NCI-H187 treated with DMSO at 0.1 percent for 48 hours (cell line): ENCODE measurements around the gene ACKR4.
"Not testable (repeated sequence)": the region's sequence is repeated elsewhere in the genome, so short reads cannot be mapped to it uniquely, and the experiment has no call there.

Source experiments
- DNase-seq: peaks from one replicate; lab custom pipeline; 2025; lab: John Stamatoyannopoulos, UW

The ACKR4 gene

DNA sequence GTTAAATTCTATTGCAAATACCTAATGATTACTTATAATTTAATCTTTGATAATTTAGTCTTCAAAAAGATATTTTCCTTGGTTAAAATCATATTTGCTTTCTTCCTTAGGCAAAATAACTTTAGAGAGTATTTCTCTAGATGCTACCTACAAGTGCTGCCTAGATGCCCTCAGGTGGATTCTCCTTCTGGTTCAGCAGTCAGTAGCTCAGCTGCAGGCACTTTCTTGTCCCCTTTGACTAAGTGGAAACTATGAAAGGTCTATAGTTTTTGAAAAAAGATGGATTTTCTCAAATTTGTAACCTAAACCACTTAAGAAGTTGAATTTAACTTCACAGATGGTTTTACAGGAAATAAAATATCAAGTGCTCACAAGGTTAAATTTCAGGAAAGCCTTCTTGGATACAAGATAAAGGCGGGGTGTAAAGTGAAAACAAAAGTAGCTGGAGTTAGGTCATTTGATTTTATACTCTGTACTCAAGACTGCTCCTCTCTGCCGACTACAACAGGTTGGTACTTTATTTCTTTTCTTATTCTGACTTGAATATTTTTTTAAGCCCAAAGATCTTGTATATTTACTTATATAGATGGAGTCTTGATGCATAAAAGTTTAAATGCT, at the start of gene ACKR4:
ACKR4 (plus strand) TSS at position 455 of the 618 bp plus-strand sequence. CDS start 3,128 bp downstream, outside the sequence.
- DNase-seq, result no peak

DNA sequence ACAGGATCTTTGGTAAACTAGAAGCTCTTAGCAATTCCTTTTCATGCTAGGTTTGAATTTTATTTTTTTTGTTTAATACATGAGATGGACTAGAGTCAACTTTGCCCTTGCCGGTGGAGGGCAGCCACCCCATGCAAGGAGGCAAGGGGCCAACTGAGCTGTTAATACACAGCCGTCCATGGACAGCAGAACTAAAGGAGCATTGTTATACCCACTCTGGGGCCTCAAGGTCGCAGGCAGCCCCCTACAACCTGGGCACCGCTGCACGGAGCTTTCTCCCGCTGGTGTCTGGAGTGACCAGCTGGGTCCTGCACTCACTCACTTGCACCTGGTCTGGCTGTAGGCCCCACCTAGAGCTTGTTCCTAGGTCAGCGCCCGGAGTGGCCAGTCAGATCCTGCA, 47.9 kb upstream of the ACKR4 start:
- no peak for DNase-seq

DNA sequence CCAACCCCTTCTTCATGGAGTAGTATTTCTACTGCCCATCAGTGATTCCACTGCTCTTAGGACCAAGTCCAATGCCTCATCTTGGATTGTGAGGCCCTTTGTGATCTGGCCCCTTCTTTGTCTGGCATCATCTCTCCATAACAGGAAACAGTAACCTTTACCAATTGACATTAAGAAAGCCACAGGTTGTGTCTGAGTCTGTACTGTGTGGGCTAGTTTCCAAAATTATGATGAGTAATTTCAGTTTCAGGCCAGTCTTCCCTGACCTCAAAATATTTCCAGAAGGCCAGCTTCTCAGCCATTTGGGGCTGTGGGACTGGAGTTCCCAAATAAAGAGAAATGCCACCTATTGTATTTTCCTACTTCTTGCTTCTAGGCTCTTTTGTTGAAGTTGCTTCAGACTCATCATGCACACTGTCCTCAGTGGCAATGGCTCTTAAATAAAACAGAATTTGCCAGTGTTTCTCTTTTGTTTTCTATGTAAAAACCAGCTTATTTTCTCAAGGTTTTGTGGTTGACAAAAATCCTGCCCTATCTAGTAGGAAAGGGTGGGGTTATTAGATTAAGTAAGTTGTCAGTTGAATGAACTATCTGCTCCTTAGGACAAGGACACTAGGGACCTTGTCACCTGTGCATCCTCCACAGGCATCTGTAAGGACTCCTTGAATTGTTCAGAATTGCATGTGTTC, 47.0 kb upstream of the ACKR4 start:
- no peak for DNase-seq

DNA sequence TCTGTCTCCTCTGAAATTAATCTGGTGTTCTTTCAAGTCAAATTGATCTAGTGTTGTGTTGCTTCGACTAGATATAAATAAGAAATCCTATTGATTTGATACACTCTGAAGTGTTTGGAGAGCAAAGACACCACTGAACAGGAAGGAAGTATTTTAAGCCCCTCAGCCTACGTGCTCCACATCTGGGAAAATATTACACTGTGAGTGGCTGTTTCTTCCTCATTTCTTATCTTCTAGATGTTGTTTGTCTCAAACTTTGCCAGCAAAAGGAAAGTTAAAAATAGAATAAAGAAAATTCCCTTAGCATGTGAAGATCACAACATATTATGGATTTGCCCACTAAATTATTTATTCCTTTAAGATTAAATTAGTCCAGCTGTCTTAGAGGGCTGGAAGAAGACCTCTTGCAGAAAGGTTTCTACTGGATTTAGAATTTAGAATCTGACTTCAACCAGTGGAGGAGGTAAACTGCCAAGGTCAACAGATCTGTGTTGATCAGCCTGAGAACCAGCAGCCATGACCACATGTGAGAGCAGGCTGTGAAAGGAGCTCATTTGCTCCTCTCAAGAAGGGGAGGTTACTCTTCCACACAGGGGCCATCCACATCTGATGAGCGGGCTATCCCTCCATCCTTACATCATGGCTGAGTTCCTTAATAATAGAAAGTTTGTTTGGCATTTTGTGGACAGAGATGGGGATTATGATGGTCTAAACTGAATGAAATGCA, 46.3 kb upstream of the ACKR4 start:
- no peak for DNase-seq

DNA sequence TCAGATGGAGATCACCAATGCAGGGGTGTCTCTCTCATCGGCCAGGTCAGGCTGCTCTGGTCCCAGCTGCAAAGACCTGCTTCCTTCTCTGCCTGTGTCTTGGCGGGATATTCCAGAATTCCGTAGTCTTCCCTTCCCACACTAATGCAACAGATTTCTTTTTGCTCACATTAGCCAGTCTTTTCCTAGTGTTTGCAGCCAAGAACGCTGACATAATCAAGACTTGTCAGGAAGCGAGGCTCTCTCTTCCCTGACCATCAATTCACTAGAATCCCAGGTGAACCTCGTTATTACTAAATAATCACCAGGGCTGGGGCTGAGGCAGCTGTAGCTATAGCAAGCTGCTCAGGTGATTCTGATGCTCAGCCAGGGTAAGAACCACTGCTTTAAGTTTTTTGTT, 43.2 kb upstream of the ACKR4 start:
- no peak for DNase-seq

DNA sequence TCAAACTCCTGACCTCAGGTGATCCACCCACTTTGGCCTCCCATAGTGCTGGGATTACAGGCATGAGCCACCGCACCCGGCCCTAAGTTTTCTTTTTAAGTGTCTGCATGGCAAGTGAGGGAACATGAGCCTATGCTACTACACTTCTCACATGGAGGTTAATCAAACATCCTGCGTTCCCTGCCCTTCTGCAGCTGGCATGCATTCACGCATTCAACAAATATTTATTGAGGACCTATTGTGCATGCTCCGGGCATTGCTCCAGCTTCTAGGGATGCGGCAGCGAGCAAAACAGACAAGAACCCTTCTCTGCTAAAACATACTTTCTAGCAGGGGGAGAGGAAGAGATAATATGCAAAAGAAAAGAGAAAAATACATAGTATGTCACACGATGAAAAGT, 42.6 kb upstream of the ACKR4 start:
- DNase-seq, result no peak

DNA sequence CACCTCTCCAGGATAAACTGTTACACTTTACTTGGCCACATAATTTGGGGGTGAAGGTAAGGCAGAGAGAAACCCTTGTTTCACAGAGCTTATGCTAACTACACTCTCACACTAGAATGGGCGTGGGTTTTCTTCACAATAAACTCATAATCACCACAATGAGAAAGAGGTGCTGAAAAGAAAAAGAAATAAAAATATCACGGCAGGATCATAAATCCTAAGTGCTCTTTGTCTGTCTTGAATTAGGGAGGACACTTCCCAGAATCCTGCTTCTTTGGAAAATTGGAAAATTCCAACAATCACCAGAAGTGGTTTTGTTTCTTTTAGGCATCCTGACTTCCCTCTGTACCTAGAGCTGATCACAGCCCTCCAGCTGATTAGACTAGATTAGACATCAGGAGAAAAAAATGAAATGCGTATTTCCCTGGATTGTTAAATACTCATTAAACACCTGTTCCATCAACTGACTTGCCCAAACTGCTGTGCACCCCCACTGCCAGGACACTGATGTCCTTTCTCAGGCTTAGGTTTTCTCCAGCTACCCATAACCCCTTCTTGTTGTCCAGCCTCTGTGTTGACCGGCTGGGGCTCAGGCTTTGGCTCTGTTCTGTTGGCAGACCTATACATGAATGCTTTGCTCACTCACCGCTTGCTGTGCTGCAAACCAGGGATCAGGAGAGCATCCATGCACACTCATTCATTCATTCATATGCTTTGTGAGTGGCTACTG, 41.6 kb upstream of the ACKR4 start:
- DNase-seq, result no peak

DNA sequence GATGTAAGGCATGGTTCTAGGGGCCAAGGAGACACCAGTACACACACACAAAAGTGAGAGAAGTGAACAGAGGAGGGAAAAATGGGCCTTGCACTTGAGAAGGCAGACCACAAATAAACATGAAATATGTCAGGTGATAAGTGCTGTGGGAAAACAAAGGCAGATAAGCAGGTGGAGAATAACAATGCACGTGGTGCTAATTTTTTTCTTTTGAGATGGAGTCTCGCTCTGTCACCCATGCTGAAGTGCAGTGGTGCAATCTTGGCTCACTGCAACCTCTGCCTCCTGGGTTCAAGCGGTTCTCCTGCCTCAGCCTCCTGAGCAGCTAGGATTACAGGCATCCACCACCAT, 41.1 kb upstream of the ACKR4 start:
- not testable (repeated sequence) for DNase-seq

DNA sequence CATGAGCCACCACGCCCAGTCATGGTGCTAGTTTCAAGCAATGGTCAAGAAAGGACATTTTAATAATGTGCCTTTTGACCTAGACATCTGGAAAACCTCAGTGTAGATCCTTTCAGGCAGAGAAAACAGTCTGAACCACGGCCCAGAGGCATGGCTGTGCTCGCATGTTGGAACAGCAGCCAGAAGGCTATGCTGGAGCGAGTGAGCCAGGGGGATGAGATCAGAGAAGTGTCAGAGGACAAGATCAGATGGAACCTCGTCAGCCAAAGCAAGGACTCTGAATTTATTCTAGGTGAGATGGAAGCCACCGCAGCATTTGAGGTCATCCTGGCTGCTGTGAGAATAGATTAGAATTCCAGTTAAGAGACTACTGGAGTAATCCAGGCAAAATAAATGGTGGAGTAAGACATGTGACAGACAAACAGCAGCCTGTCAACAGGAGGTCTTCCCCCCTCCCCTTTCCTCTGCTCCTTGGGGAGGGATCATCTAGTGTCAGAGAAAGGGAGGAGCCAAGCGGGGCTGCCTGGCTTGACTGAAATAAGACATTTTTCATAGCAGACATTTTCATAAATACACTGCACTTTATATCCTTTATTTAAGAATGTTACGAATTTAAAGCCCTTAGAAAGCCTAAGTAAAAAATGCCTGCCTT, 40.4 kb upstream of the ACKR4 start:
- no peak for DNase-seq

DNA sequence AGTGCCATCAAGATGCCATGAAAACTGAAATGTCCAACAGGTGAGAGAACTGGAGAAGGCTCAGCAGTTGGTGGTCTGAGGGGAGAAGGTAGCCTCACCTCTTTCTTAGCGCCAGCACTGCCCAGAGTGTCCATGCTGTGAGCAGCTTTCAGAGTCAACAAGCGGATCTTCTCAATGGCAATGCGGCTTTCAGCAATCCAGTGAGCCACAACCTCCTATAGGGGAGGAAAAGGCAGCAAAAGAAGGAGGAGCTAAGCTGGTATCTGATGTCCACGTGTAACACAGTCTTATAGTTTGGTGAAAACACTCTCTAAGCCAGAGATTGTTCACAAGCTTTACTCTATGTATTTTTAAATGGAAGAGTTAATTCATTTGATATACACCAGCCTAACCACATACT, 36.1 kb upstream of the ACKR4 start:
- DNase-seq, result peak; percentile 90

DNA sequence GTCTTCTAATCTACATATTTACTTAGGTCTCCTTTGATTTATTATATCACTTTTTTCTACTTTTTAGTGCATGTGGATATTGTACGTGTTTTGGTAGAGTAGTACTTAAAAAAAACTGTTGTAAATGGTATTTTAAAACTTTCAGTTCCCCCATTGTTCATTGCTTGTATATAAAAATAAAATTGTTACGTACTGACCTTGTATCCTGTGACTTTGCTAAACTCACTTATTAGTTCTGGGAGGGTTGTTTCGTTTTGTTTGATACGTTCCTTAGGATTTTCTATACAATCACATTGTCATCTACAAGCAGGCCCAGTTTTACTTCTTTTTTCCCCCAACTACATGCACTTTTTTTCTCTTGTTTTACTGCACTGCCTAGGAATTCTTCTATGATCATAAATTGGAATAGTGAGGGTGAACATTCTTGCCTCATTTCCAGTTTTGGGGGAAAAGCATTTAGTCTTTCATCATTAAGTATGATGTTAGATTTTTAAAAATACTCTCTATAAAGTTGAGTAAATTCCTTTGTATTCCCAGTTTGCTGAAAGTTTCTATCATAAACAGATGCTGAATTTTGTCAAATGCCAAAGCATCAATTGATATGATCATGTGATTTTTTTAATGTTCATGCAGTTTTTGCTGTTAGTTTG, 33.5 kb upstream of the ACKR4 start:
- DNase-seq, result no peak

DNA sequence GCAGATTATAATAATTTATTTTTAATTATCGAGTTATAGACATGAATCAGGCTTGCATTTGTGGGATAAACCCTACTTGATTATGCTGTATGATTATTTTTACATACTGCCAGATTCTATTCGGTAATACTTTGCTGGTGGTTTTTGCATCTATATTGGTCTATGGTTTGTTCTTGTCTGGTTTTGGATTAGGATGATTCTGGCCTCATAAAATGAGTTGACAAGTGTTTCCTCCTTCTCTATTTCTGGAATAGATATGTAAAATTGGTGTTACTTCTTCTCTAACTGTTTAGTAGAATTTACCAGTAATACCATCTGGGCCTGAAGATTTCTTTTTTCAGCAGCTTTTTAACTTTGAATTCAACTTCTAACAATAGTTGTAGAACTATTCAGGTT, 33.0 kb upstream of the ACKR4 start:
- no peak for DNase-seq

DNA sequence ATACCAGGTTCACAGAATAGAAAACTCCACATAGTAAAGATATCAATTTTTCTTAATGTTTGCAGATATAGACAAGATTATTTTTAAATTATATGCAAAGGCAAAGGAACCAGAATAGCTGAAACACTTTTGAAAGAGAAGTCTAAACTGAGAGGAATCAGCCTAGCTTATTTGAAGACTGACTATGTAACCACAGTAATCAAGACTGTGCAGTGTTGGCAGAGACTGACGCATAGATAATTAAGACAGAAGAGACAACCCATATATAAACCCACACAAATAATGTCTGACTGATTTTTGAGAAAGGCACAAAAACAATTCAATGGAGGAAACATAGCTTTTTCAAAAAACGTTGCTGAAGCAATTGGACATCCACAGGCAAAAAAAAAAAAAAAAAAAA, 28.6 kb upstream of the ACKR4 start:
- no peak for DNase-seq

DNA sequence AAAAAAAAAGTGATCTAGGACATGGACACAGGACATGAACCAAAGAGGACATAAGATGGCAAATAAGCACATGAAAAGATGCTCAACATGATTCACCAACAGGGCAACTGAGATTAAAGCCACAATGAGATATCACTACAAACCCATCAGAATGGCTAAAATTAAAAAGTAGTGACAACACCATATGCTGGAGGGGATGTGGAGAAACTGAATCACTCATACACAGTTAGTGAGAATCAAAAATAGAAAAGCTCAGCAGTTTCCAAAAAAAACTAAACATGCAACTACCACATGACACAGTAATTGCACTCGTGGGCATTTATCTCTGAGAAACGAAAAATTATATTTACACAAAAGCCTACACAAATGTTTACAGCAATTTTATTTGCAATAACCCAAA, 27.9 kb upstream of the ACKR4 start:
- DNase-seq, result no peak

DNA sequence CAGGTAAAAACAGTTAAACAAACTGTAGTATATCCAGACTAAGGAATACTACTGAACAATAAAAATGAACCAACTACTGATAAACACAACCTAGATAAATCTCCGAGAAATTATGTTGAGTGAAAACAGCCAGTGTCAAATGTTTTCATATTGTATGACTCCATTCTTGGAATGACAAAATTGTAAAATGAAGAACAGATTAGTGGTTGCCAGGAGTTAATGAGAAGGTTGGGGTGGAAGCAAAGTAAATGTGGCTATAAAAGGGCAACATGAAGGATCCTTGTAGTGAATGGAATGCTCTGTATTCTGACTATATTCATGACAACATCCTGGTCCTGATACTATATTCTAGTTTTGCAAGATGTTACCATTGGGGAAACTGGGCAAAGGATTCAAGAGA, 27.5 kb upstream of the ACKR4 start:
- no peak for DNase-seq

DNA sequence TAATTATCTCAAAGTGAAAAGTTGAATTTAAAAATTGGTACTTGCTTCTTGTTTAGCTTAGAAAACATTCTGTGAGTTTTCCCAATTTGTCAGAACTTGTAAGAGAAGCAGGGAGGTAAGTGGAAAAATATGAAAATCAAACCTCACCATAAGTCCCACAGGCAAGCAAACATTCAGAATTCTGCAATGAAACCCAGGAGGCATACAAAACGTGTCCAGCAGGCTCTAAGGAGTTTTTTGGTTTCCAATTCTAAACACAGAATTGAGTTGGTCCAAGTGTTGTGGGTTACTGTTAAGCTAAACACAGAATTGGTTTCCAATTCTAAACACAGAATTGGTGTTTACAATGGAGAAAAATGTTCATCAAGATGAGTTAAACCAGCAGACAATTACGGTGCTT, 27.1 kb upstream of the ACKR4 start:
- no peak for DNase-seq

DNA sequence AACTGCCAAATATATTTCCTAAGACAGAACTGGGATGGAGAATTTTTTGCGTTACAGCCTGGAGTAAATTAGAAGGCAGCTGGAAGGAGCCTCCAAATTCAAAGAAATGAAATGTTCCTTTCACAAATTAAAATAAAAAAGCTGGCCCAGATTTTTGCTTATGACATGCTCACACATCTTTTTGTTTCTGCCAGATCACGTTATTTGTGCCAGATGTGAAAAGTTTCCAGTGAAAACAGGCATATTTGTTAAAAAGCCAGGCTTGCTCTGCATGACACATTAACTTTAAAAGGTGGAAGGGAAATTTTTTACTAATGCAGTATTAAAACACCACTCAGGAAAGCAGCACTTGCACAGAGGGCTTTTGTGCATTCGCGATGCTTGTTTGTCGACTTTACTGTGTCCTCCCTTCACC, 23.3 kb upstream of the ACKR4 start:
- DNase-seq, result no peak

DNA sequence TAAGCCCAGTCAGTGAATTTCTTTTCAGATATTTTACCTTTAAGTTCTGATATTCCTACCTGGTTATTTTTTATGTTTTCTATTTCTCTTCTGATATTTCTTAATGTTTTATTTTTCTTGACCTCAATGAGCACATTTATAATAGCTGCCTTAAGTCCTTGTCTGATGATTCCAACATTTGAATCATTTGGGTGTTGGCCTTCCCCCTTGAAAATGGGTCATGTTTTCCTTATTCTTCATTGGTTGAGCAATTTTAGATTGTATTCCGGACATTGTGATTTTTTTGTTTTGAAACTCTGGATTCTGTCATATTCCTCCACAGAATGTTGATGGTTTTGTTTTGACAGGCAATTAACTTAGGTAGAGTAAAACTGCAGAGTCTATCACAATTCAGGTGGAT, 9.7 kb upstream of the ACKR4 start:
- DNase-seq, result no peak

DNA sequence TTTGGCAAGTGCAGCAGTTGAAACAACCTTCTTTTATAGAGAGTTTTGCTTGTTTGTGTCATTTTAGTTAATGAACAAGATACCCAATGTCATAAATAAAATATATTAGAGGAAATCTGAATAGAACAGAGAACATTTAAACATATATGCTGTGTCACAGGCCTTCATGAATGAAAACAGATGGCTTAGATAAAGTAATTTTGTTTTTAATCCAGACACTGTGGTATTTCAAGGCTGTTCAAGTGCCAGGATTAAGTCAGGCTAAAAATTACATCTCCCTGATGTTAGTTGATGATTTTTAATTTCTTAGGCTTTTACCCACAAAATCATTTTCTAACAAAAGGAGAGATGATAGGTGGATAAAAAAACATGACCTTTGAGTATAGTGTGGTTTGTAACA, 4.9 kb upstream of the ACKR4 start:
- DNase-seq, result no peak

DNA sequence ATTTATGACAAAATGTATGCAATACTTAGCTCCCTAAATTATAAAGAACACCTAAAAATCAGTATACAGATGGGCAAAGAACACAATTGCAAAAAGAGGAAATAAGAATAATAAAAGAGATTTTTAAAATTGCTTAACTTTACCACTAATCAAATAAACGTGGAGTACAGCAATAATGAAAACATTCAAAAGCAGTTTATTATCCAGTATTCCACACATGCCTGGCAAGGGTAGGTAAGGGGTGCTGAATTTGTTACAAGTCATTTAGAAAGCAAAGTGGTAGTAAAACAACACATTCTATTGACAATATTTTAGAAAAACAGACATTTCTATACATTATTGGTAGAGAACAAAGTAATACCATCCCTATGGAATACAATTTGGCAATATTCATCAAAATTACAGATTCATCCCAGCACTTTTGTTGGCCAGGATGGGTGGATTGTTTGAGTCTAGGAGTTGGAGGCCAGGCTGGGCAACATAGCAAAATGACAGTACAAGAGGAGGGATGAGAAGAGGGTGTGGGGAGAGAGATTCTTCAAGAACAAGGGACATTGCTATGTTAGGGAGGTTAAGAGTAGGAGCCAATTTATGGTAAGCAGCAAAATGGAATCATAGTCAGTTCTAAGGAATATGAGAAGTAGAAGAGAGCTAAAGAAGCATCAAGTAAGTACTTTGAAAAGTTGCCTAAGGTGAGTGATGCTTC, 3.7 kb upstream of the ACKR4 start:
- no peak for DNase-seq

DNA sequence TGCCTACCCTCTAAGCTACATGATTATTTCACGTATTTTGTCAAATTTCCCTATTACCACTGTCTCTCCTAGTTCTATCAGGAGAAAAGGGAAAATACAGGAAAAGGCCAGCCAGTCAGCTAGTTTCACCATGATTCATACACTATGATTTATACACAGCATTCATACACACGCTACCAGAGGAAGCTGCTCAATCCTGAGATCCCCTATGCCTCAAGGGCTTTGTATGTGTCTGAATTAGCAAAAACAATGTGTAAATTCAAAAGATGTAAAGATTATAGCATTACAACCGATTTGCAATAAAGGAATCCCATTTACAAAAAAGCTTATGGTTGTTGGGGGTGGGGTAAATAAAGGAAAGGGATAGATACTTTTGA, 3.1 kb upstream of the ACKR4 start:
- no peak for DNase-seq
